ENCODE results near the gene TMEM259.

Gene TMEM259

DNA sequence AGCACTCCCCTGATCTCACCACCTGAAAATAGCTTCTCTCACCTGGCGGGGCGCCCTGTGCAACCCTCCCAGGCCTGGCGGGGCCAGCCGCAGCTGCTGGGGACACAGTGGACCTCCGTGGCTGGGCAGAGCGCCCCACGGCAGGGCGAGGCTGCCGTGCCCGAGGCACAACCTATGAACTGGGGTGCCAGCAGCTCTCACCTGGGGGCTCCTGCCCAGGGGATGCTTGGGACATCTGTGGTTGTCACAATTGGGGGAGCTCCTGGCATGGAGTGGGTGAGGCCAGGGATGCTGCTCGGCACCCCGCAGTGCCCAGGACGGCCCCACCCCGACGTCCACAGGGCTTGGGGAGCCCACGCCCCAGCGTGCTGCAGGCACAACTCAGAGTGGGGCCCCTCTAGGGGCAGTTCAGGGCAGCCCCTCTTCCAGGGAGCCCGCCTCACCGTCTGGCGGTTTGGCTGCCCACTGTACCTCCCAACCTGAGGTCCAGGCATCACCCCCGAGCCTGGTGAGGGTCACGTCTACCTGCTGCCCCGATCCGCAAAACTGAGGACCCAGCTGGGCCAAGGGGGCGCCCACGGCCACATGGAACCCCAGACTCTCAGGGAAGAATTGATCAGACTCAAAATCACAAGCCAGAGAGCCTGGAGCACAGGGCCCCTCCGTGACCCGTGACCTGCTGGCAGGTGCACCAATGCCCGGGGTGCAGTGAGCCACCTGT is 5.7 kb downstream of the TMEM259 start:
- FAIRE-seq = no peak

- no peak for FAIRE-seq
Measured at GRCh38 chr19:1014161-1015060, 6.5 kb downstream of the TMEM259 start.

DNA sequence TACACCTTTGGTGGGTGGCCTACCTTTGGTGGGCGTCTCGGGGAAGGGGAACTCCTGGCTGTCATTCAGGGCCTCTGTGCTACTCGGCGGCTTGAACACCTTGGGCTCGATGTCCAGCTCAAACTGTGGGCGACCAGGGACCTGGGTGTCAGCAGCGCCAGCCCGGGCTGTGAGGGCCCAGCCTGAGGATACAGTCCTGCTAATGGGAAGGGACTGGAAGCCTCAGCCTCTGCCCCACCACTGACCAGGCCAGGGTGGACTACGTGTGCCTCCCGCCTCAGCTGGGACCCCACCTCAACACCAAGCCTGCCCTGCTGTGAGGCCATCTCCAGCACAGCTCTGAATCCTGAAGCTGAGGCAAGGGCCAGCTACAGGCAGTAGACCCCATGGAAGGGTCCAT is 7.7 kb downstream of the TMEM259 start:
- no peak for FAIRE-seq

- no peak for FAIRE-seq
Measured at GRCh38 chr19:1012334-1012733, 8.6 kb downstream of the TMEM259 start.

DNA sequence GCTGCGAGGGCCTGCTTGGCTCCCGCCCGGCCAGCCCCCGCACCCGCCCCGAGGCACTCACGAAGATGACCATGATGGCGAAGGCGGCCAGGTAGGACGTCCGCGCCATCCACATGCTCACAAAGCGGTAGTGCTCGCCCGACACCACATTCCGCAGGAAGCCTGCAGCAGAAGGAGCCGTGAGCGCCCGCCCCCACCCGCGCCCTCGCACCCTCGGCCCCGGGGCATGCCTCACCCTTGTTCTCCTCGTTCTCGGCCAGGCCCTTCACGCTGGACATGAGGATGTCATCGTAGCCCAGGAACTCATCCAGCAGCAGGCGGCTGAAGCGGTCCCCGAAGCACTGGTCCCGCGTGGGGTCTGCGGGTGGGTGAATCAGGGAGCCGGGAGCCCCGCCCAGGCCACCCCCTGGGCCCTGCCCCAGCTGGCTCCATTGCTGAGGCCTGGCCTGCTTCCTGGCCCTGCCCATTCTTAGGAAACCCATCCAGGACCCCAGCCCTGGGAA is 9.0 kb downstream of the TMEM259 start:
- no peak for FAIRE-seq

- FAIRE-seq = no peak
Measured at GRCh38 chr19:1010586-1011510, 10.1 kb downstream of the TMEM259 start.

DNA sequence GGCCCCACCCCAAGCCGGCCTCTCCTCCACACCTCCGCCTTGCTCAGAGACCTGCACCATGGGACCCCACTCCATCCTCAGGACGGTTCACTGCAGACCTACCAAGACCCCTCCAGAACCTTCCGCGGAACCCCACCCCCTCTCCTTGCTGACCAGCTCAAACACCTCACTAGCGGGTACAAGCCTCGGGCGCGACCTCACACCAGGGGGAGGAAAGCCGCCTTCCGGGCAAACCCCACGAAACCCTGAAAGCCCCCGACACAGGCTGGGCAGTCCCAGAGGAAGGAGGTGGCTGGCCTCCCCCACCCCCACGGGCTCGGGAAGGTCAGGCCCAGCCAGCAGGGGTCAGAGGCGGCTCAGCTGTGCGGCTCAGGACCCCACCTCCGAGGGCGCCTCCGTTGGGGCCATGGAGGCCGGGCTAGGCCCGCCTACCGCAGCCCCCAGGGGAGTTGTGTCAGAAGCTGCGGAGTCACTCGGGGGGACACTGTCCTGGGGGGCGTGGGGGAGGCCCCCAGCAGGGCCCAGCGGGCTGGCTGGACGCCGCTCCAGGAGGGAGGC is 10.9 kb downstream of the TMEM259 start:
- no peak for FAIRE-seq

- FAIRE-seq = no peak
Measured at GRCh38 chr19:1009041-1009980, 11.6 kb downstream of the TMEM259 start.

- no peak for FAIRE-seq
Measured at GRCh38 chr19:1008268-1009040, 12.5 kb downstream of the TMEM259 start.

DNA sequence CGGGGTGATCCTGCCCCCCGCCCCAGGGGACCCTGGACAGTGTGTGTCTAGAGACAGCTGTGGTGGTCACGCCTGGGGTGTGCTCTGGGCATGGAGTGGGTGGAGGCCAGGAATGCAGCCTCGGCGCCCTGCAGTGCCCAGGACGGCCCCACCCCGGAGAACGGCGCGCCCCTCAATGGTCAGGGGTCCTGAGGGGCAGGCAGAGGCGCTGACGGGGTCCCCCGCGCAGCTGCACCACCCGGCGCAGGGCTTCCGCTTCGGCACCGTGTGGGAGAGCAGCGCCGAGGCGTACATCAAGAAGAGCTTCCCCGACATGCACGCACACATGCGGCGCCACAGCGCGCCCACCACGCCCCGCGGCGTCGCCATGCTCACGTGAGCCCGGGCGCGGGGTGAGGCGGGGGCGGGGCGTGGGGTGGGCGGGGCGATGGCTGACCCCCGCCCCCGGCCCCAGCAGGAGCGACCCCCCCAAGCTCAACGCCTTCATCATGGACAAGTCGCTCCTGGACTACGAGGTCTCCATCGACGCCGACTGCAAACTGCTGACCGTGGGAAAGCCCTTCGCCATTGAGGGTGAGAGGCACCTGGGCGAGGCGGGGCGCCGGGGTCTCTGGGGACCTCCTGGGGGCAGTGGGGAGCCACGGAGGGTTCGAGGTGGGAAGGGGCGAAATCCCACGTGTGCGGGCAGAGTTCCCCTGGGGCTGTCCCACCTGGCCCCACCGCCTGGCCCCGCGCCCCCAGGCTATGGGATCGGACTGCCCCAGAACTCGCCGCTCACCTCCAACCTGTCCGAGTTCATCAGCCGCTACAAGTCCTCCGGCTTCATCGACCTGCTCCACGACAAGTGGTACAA is 13.3 kb downstream of the TMEM259 start:
- no peak for FAIRE-seq

DNA sequence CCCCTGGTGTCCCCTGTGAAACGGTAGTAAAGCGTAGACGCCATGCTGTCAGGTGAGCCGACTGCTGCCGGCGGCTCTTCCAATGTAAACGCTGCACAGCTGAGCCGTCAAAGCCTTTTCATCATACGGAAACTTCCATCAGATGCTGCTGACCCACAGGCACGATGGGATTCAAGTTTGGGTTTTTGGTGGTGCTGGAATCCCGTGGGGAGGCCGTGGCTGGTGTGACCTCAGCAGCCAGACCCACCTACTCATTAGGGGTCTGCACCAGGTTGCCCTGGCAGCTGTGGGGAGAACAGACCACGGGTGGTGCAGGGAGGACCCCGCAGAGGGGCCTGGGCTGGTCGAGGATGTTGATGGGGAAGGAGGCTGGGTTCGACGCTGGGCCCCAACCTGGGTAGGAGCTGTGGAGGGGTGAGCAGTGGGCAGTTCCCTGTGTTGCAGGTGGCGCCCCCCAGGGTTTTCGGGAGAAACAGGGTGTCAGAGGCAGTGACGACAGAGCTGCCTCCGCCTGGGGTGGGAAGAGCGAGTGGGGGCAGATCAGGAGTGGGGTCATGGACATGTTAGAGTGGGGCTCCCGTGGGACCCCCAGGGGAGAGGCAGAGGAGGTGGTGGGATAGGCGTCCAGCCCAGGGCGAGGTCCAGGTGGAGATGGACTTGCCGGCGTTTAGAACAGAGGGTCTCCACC is 14.1 kb downstream of the TMEM259 start:
- no peak for FAIRE-seq

GRCh38 chr19:1004803-1005664 is 15.9 kb downstream of the TMEM259 start:
- no peak for FAIRE-seq

- FAIRE-seq = no peak
Measured at GRCh38 chr19:1004204-1004802, 16.6 kb downstream of the TMEM259 start.

DNA sequence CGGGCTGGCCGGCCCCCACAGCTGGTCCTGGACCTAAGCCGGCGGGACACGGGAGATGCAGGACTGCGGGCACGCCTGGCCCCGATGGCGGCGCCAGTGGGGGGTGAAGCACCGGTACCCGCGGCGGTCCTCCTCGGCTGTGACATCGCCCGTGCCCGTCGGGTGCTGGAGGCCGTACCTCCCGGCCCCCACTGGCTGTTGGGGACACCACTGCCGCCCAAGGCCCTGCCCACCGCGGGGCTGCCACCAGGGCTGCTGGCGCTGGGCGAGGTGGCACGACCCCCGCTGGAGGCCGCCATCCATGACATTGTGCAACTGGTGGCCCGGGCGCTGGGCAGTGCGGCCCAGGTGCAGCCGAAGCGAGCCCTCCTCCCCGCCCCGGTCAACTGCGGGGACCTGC is 17.6 kb downstream of the TMEM259 start:
- no peak for FAIRE-seq

DNA sequence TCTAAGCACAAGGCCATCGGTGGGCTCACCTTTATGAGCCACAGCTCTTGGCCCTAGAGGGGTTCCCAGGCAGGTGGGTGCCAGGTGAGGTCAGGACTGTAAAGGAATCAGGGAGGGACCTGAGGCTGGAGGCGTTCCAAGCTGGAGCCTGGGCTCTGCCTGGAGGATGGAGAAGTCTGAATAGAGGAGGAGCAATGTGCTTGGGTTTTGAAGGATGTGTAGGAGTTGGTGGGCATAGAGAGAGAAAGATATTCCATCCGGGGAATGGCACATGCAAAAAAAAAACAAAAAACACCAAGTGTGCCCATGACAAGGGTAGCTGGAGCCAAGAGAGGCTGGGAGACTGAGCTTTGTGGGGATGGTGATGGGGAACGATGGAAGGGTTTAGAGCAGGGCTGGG is 18.3 kb downstream of the TMEM259 start:
- FAIRE-seq = no peak

GRCh38 chr19:1001538-1002166 is 19.3 kb downstream of the TMEM259 start:
- no peak for FAIRE-seq

All from endometrium (tissue), 2 donors.